K562 (cell line): ENCODE measurements around the gene TMEM158. TPM values are rescaled to one million over a fixed set of nuclear protein-coding genes. Genes with fewer than 3 reads are reported as not detected.

Experiments
- ATAC-seq: fragments of 200-7000 bp; cut with Tn5 transposase; 3 replicates; pipeline ENCODE4 v1.9.1; 2020; ENCODE audit warnings: moderate library complexity
- BruUV-seq: library from RNA; stranded (reverse); fragments of 400-500 nt; replicated peaks from 2 replicates; lab custom pipeline; 2021; lab: Mats Ljungman, UMichigan
- CTCF ChIA-PET: fragments of 300-600 bp; formaldehyde crosslinking; extraction: SDS; loops from one replicate; lab custom pipeline; 2021; ENCODE audit warnings: low intra/inter-chr PET ratio; lab: Yijun Ruan, JAX
- POLR2A ChIA-PET: fragments of 300-600, 350-650 bp; sonication (Branson Sonifier 250); formaldehyde crosslinking; extraction: SDS; loops from one replicate; lab custom pipeline; 2021; ENCODE audit warnings: antibody characterized with exemption, inconsistent platforms; lab: Yijun Ruan, JAX
- DNase-seq, 4 experiments: peaks; one replicate each; pipeline versions ENCODE4 v3.0.0 to v3.0.0-alpha.2; 2011 to 2018; ENCODE audit warnings: low spot score in 3 of 4, mixed read lengths in 3 of 4; ENCODE audit errors: extremely low read depth in 1 of 4
- FAIRE-seq: peaks from 2 replicates; lab custom pipeline; 2011; peaks lifted over from hg19 to GRCh38; lab: Jason Lieb, UNC
- H2AFZ ChIP-seq: 2 replicates; pipeline ENCODE4 v1.6.0; 2011; ENCODE audit warnings: low read depth, low read length, control low read depth, inconsistent platforms
- H3K27ac ChIP-seq: fragments of 200-600 bp; 3 replicates; pipeline ENCODE4 v1.8.0; 2011; ENCODE audit warnings: low read depth, mild to moderate bottlenecking, control low read depth, inconsistent platforms, low read length, moderate library complexity, mixed read lengths; ENCODE audit errors: extremely low read depth
- H3K27me3 ChIP-seq, 2 experiments: fragments of 300-600 bp in 1 of 2; 2 replicates in 1 of 2; 3 replicates in 1 of 2; pipeline versions ENCODE4 v1.6.0 to v1.8.0; 2011; ENCODE audit warnings: inconsistent platforms in 2 of 2, low read length in 2 of 2, mild to moderate bottlenecking in 1 of 2, mixed read lengths in 1 of 2, moderate library complexity in 1 of 2; ENCODE audit not compliant: control insufficient read depth in 2 of 2, insufficient read depth in 2 of 2
- H3K36me3 ChIP-seq: fragments of 300-600 bp; 3 replicates; pipeline ENCODE4 v1.8.0; 2011; ENCODE audit warnings: mild to moderate bottlenecking, low read length, inconsistent platforms; ENCODE audit not compliant: control insufficient read depth, insufficient read depth
- H3K4me1 ChIP-seq, 2 experiments: fragments of 200-600 bp in 1 of 2; replicated peaks in 1 of 2; 2 replicates in 1 of 2; 3 replicates in 1 of 2; pipeline versions ENCODE4 v1.5.1 to v1.8.0; 2011; ENCODE audit warnings: inconsistent platforms in 2 of 2, low read length in 2 of 2, mild to moderate bottlenecking in 1 of 2, mixed read lengths in 1 of 2, moderate library complexity in 1 of 2; ENCODE audit not compliant: control insufficient read depth in 2 of 2, insufficient read depth in 2 of 2
- H3K4me2 ChIP-seq: 2 replicates; pipeline ENCODE4 v1.6.1; 2011; ENCODE audit warnings: low read length, control low read depth, inconsistent platforms, mixed read lengths; ENCODE audit not compliant: insufficient read depth
- H3K4me3 ChIP-seq: fragments of 200-600 bp; sonication (generic), shearing (Covaris generic); 2 replicates; pipeline ENCODE4 v1.5.1; 2016; ENCODE audit warnings: control low read depth, inconsistent platforms
- H3K79me2 ChIP-seq: fragments of 200-600 bp; 3 replicates; pipeline ENCODE4 v1.8.0; 2011; ENCODE audit warnings: low read length, inconsistent platforms; ENCODE audit not compliant: control insufficient read depth, insufficient read depth
- H3K9ac ChIP-seq, 2 experiments: 2 replicates each; pipeline versions ENCODE4 v1.6.0 to v1.6.1; 2011; ENCODE audit warnings: low read depth in 2 of 2, low read length in 2 of 2, control low read depth in 1 of 2, inconsistent platforms in 1 of 2, mild to moderate bottlenecking in 1 of 2, mixed read lengths in 1 of 2; ENCODE audit not compliant: insufficient read depth in 1 of 2
- H3K9me1 ChIP-seq: one replicate; pipeline ENCODE4 v1.6.0; 2011; ENCODE audit warnings: inconsistent platforms, mild to moderate bottlenecking, low read length, moderate library complexity; ENCODE audit not compliant: control insufficient read depth, insufficient read depth
- H3K9me3 ChIP-seq: replicated peaks from 2 replicates; pipeline ENCODE4 v1.5.1; 2011; ENCODE audit warnings: low read depth, low read length, inconsistent platforms; ENCODE audit not compliant: control insufficient read depth, insufficient read depth
- H4K20me1 ChIP-seq: replicated peaks from 2 replicates; pipeline ENCODE4 v1.6.1; 2011; ENCODE audit warnings: low read length, inconsistent platforms, mixed read lengths; ENCODE audit not compliant: control insufficient read depth, insufficient read depth
- BRD9 ChIP-seq: fragments of 450-650 bp; IDR thresholded peaks from 2 replicates; pipeline ENCODE4 v1.6.1; 2018; ENCODE audit warnings: low read depth; ENCODE audit not compliant: partially characterized antibody
- CAMTA2 ChIP-seq: fragments of 250-450 bp; sonication (Bioruptor Pico); conservative IDR thresholded peaks from 2 replicates; pipeline ENCODE4 v1.5.1; 2022
- CBX3 ChIP-seq, 2 experiments: IDR thresholded peaks; 1 replicate in 1 of 2; 2 replicates in 1 of 2; pipeline ENCODE4 v1.6.1; 2012; ENCODE audit warnings: inconsistent platforms in 2 of 2, low read length in 2 of 2, borderline replicate concordance in 1 of 2, control low read depth in 1 of 2
- CEBPB ChIP-seq: fragments of 450-650 bp; IDR thresholded peaks from 2 replicates; pipeline ENCODE4 v1.6.1; 2016; ENCODE audit warnings: missing genetic modification characterization, missing compliant biosample characterization
- E2F3 ChIP-seq: fragments of 250-450 bp; sonication (Bioruptor Pico); IDR thresholded peaks from 2 replicates; pipeline ENCODE4 v1.4.0; 2020; ENCODE audit warnings: mild to moderate bottlenecking
- E4F1 ChIP-seq: fragments of 250-450 bp; sonication (Bioruptor Pico); IDR thresholded peaks from 2 replicates; pipeline ENCODE4 v1.5.0; 2021; ENCODE audit warnings: mild to moderate bottlenecking, borderline replicate concordance
- FOS ChIP-seq: IDR thresholded peaks from 3 replicates; pipeline ENCODE4 v1.6.1; 2011; ENCODE audit not compliant: insufficient read length; ENCODE audit errors: extremely low read depth
- KLF13 ChIP-seq: fragments of 450-650 bp; IDR thresholded peaks from 2 replicates; pipeline ENCODE4 v1.6.1; 2016; ENCODE audit warnings: missing genetic modification characterization, low read depth, mild to moderate bottlenecking, missing compliant biosample characterization, moderate library complexity, borderline replicate concordance
- MIER1 ChIP-seq: fragments of 450-650 bp; IDR thresholded peaks from 2 replicates; pipeline ENCODE4 v1.6.1; 2016; ENCODE audit warnings: antibody characterized with exemption, mild to moderate bottlenecking, low read depth
- NUFIP1 ChIP-seq: fragments of 450-650 bp; IDR thresholded peaks from 2 replicates; pipeline ENCODE4 v1.6.1; 2018; ENCODE audit not compliant: partially characterized antibody
- RCOR1 ChIP-seq, 2 experiments: IDR thresholded peaks; 2 replicates each; pipeline ENCODE4 v1.6.1; 2012; ENCODE audit warnings: low read depth in 2 of 2, low read length in 2 of 2, borderline replicate concordance in 1 of 2, improper control_type of control experiment in 1 of 2
- TCF3 ChIP-seq: sonication (generic); formaldehyde crosslinking; IDR thresholded peaks from 2 replicates; pipeline ENCODE4 v1.4.0; 2020; ENCODE audit warnings: mild to moderate bottlenecking, missing genetic modification reagents
- THRAP3 ChIP-seq: fragments of 450-650 bp; IDR thresholded peaks from 2 replicates; pipeline ENCODE4 v1.6.1; 2016; ENCODE audit warnings: mild to moderate bottlenecking, inconsistent platforms, borderline replicate concordance
- XRCC5 ChIP-seq: fragments of 200-400 bp; formaldehyde crosslinking; IDR thresholded peaks from 2 replicates; pipeline ENCODE4 v1.6.1; 2017; ENCODE audit warnings: low read depth, mild to moderate bottlenecking, low read length
- ZNF124 ChIP-seq: sonication (generic); formaldehyde crosslinking; IDR thresholded peaks from 2 replicates; pipeline ENCODE4 v1.8.1; 2022; ENCODE audit warnings: missing genetic modification reagents
- ZNF431 ChIP-seq: sonication (generic); formaldehyde crosslinking; IDR thresholded peaks from 2 replicates; pipeline ENCODE4 v1.8.0; 2022; ENCODE audit warnings: mild to moderate bottlenecking, missing genetic modification reagents
- ZNF444 ChIP-seq: fragments of 250-450 bp; sonication (Bioruptor Pico); IDR thresholded peaks from 2 replicates; pipeline ENCODE4 v1.4.0; 2020; ENCODE audit warnings: mild to moderate bottlenecking, moderate library complexity
- WGBS: fragments of 100-300 bp; shearing (Covaris generic); methylation state at CpG from one replicate; pipeline ENCODE4 v1.1.6; 2016; ENCODE audit warnings: low coverage, mixed read lengths; ENCODE audit not compliant: insufficient coverage; ENCODE audit errors: missing lambda C conversion rate; 5-methylcytosine and 5-hydroxymethylcytosine counted together
- in situ Hi-C: fragments of 300-500 bp; cut with MboI; formaldehyde crosslinking; loops from 4 replicates; pipeline ENCODE4 v1.15.0; 2018; ENCODE audit warnings: inconsistent platforms, mixed read lengths
- intact Hi-C: fragments of 100-400 bp; cut with micrococcal nuclease; formaldehyde crosslinking; loops from 2 replicates; pipeline ENCODE4 v1.14.2; 2022
- polyA plus RNA-seq, 8 experiments: library from polyadenylated mRNA; depleted of rRNA in 4 of 8; stranded (reverse) in 5 of 8; unstranded in 3 of 8; fragments of >200 nt; fragmentation: Nextera tagmentation in 2 of 8; fragmentation: Illumina TruSeq in 1 of 8; extraction: Ambion mirVana in 2 of 8; extraction: Trizol in 1 of 8; gene quantifications; 2 replicates each; pipeline versions ENCODE4 v1.2.1 to v1.2.3, GENCODE V29; 2011 to 2014; ENCODE audit warnings: inconsistent platforms in 1 of 8, missing spikeins in 1 of 8
- total RNA-seq, 7 experiments: library from RNA; depleted of rRNA in 6 of 7; stranded (reverse); fragments of >200 nt in 6 of 7; fragmentation: Illumina TruSeq in 2 of 7; extraction: Trizol in 2 of 7; gene quantifications; 2 replicates each; pipeline versions ENCODE4 v1.2.1 to v1.2.3, GENCODE V29; 2011 to 2021; ENCODE audit warnings: low replicate concordance in 1 of 7

Gene TMEM158
- total and polyA plus RNA-seq, 9 of the 15 experiments (the other 6 are each of a cell fraction or from before 2014, with no cell fraction given): 2.2 to 46.5 (median 8.4) TPM

DNA sequence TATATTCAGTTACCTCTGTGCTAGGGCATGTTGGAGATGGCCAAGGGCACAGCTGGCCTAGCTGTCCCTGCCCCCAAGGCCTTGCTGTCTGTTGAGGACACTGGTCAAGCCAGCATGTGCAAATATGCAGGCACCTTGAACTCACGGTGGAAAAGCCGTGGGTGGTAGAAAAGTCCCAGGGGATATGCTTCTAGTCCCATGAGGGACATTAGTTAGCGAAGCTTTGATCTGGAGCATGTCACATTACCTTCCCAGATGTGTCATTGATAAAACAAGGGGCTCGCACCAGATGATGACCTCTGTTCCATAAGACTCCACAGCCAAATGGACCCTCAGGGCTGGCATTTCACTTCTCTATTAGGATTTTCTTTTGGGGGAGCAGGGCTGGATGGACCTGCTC is 14.2 kb upstream of the TMEM158 start:
- no TSS peak for BruUV-seq
- Histone ChIP-seq H3K9me3 (peaks cover 4% of the 10 kb centered on the region; the same call in 1 of the 2 replicates), H3K4me3 (no peak overlapping the region), H3K4me1 (no peaks in the 10 kb centered on the region; a peak in 1 of 5 replicates), H3K27me3 (peaks cover 0 to 8% of the 10 kb centered on the region in 2 experiments; a peak in 1 of 5 replicates), H3K36me3 (no peaks in the 10 kb centered on the region; the same call in 2 of the 3 replicates), H3K79me2 (no peaks in the 10 kb centered on the region), H3K9ac (no peak overlapping the region), H3K27ac (no peak overlapping the region), H3K4me2 (no peak overlapping the region), H4K20me1 (no peaks in the 10 kb centered on the region), H3K9me1 (no peaks in the 10 kb centered on the region), H2AFZ (no peak overlapping the region)
- CTCF ChIA-PET: no interaction called here
- no peak for DNase-seq
- FAIRE-seq: no peak
- in situ Hi-C loops: no loop called here
- 9% methylated on average over 4 of the region's 4 CpGs for WGBS
- TF ChIP-seq ZNF124 (CRISPR knock-in tag) (no peak), BRD9 (no peak), E4F1 (CRISPR knock-in tag) (no peak), ZNF444 (CRISPR knock-in tag) (no peak), FOS (no peak), CEBPB (tag) (no peak), THRAP3 (no peak), XRCC5 (no peak), MIER1 (no peak), RCOR1 (IDR thresholded peaks at IDR 0.05; ENCODE audit: borderline replicate concordance in 1 of 2, low read depth in 2 of 2, low read length in 2 of 2) (no peak), CAMTA2 (CRISPR knock-in tag) (no peak), TCF3 (CRISPR knock-in tag) (no peak), KLF13 (tag) (no peak), ZNF431 (CRISPR knock-in tag) (no peak), E2F3 (CRISPR knock-in tag) (no peak), CBX3 (IDR thresholded peaks at IDR 0.05; ENCODE audit: borderline replicate concordance in 1 of 2, low read length in 2 of 2) (no peak), NUFIP1 (no peak)
- intact Hi-C loops: no loop called here
- POLR2A ChIA-PET: interaction anchor here (0.6 to 1.1 kb wide), 3 partner anchors 12 to 339 kb away, joined by 3 read pairs; no protein-coding TSS in a partner anchor
- ATAC-seq: no peak
